Kidney (tissue), 14 donors: ENCODE results near the gene TPM1. TPM values are rescaled to one million over a fixed set of nuclear protein-coding genes. Genes with fewer than 3 reads are reported as not detected.

Experiments
- DNase-seq, 5 donors: peaks; one replicate each; pipeline ENCODE4 v3.0.0-alpha.2; 2013 to 2020
- FAIRE-seq: peaks from 2 replicates; lab custom pipeline; 2012; peaks lifted over from hg19 to GRCh38; lab: Jason Lieb, UNC
- H3K27ac ChIP-seq, 2 donors: one replicate each; pipeline ENCODE4 v1.7.0; 2013; ENCODE audit warnings: low read depth in 2 of 2, low read length in 2 of 2, inconsistent platforms in 1 of 2
- H3K27me3 ChIP-seq: one replicate; pipeline ENCODE4 v1.7.1; 2013; ENCODE audit warnings: low read length, inconsistent platforms; ENCODE audit not compliant: control insufficient read depth, insufficient read depth
- H3K36me3 ChIP-seq, 3 donors: one replicate each; pipeline versions ENCODE4 v1.7.0 to v1.7.1; 2013; ENCODE audit warnings: low read length in 3 of 3, control low read depth in 1 of 3, inconsistent platforms in 1 of 3; ENCODE audit not compliant: insufficient read depth in 3 of 3, control insufficient read depth in 2 of 3
- H3K4me1 ChIP-seq, 3 donors: one replicate each; pipeline versions ENCODE4 v1.7.0 to v1.7.1; 2013; ENCODE audit warnings: low read length in 3 of 3, inconsistent platforms in 1 of 3, low read depth in 1 of 3; ENCODE audit not compliant: control insufficient read depth in 2 of 3, insufficient read depth in 2 of 3
- H3K4me3 ChIP-seq, 3 donors: one replicate each; pipeline versions ENCODE4 v1.7.0 to v1.8.1; 2013; ENCODE audit warnings: low read length in 3 of 3, control low read depth in 1 of 3, inconsistent platforms in 1 of 3
- H3K9ac ChIP-seq, 3 donors: one replicate each; pipeline versions ENCODE4 v1.7.0 to v1.7.1; 2013; ENCODE audit warnings: low read length in 3 of 3, control low read depth in 1 of 3, inconsistent platforms in 1 of 3
- H3K9me3 ChIP-seq, 3 donors: one replicate each; pipeline versions ENCODE4 v1.7.0 to v1.7.1; 2013; ENCODE audit warnings: low read length in 3 of 3, control low read depth in 1 of 3, inconsistent platforms in 1 of 3; ENCODE audit not compliant: control insufficient read depth in 2 of 3, insufficient read depth in 1 of 3
- intact Hi-C: fragments of 100-400 bp; cut with DNase I; formaldehyde crosslinking; loops from one replicate; pipeline ENCODE4 v1.11.1; 2022
- polyA plus RNA-seq: library from polyadenylated mRNA; stranded (reverse); fragments of 350-450 nt; fragmentation: Illumina TruSeq; extraction: RNeasy Lipid Tissue Mini Kit (QIAGEN cat#74804); gene quantifications from one replicate; pipeline ENCODE4 v1.2.3, GENCODE V29; 2014; ENCODE audit warnings: low read depth, low replicate concordance; ENCODE audit not compliant: insufficient read depth
- total RNA-seq: library from RNA; stranded (reverse); fragmentation: NEBNext Ultra II Directional; extraction: Animal tissue kit (Norgen Biotek cat#: 25700); gene quantifications from one replicate; pipeline ENCODE4 v1.2.1, GENCODE V29; 2021
- TF ChIP-seq, protein P1 (sequence below): IDR thresholded peaks from 3 replicates; pipeline ENCODE4 v1.5.1; 2012; ENCODE audit warnings: mild to moderate bottlenecking, moderate library complexity, borderline replicate concordance; ENCODE audit not compliant: insufficient read depth; ENCODE audit errors: extremely low read depth
- donor health status: control.
- donor health status: control.
- donor health status: control.
- donor health status: control.
- donor health status: control.
- donor health status: DM: yes; HTN: yes; CAD: no.
- donor health status: Normal renal cell carcinoma (clear cell type).

TPM1 gene
- total and polyA plus RNA-seq, 2 donors from 2014 or later = 252 to 473 TPM

DNA sequence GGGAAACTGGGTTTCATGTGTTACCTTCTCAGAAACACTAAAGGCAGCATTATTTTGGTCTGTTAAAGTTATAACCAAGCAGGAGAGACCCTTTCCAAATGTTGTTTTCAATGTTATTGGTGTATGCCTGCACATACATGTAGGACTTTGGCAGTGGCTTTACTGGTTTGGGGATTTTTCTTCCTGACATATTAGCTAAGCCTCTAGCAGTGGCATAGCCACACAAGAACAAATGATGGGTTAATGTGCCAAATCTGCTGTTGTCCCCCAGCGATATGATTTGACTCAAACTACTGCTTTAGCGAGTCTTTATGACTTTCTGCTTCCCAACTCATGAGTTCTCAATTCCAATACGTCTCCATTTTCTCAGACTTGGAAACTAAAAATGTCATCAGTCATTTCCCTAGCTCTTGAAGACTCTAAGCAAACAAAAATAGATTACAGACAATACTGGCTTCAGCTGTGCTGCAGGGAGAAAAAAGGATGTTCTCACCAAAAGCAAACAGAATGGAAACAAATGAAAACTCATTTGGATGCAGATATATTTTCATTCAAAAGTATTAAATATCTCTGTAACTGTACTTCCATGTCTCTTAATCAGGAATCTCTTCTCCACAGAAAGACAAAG lies 29.6 kb downstream of the TPM1 start:
- FAIRE-seq (no peak), DNase-seq (no peak)
- H3K4me1 ChIP-seq = peaks cover 0 to 3% (median 0%) of the 10 kb centered on the region in 3 donors
- H3K36me3 ChIP-seq = peaks cover 3 to 22% (median 4%) of the 10 kb centered on the region in 3 donors
- intact Hi-C loops = no loop called here
- no peak overlapping the region for H3K27ac ChIP-seq
- H3K4me3 ChIP-seq = no peak overlapping the region
- no peak overlapping the region for H3K9ac ChIP-seq
- no peaks in the 10 kb centered on the region for H3K9me3 ChIP-seq
- TF ChIP-seq, protein P1, sequence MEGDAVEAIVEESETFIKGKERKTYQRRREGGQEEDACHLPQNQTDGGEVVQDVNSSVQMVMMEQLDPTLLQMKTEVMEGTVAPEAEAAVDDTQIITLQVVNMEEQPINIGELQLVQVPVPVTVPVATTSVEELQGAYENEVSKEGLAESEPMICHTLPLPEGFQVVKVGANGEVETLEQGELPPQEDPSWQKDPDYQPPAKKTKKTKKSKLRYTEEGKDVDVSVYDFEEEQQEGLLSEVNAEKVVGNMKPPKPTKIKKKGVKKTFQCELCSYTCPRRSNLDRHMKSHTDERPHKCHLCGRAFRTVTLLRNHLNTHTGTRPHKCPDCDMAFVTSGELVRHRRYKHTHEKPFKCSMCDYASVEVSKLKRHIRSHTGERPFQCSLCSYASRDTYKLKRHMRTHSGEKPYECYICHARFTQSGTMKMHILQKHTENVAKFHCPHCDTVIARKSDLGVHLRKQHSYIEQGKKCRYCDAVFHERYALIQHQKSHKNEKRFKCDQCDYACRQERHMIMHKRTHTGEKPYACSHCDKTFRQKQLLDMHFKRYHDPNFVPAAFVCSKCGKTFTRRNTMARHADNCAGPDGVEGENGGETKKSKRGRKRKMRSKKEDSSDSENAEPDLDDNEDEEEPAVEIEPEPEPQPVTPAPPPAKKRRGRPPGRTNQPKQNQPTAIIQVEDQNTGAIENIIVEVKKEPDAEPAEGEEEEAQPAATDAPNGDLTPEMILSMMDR = no peak
- H3K27me3 ChIP-seq = no peaks in the 10 kb centered on the region

DNA sequence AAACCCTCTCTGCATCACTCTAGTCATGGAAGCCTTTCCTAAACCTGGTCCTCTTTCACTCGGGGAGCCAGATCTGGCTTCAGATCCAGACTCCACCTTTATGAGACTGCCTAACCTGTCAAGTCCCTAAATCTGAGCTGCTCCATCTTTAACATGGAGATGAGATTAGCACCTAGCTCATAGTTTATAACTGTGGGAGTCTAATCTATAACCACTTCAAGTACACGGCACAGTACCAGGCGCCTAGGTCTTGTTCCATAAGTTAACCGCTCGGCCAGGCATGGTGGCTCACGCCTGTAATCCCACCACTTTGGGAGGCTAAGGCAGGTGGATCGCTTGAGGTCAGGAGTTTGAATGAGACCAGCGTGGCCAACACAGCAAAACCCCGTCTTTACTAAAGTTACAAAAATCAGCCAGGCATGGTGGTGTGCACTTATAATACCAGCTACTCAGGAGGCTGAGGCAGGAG lies 30.3 kb downstream of the TPM1 start:
- H3K9ac ChIP-seq = no peak overlapping the region
- H3K27me3 ChIP-seq = no peaks in the 10 kb centered on the region
- no peak overlapping the region for H3K27ac ChIP-seq
- TF ChIP-seq, protein P1 = no peak
- DNase-seq (no peak), FAIRE-seq (no peak)
- peaks cover 3 to 15% (median 4%) of the 10 kb centered on the region in 3 donors for H3K36me3 ChIP-seq
- H3K4me1 ChIP-seq = peaks cover 0 to 3% (median 0%) of the 10 kb centered on the region in 3 donors
- H3K4me3 ChIP-seq = no peak overlapping the region
- no peaks in the 10 kb centered on the region for H3K9me3 ChIP-seq
- intact Hi-C loops = no loop called here

DNA sequence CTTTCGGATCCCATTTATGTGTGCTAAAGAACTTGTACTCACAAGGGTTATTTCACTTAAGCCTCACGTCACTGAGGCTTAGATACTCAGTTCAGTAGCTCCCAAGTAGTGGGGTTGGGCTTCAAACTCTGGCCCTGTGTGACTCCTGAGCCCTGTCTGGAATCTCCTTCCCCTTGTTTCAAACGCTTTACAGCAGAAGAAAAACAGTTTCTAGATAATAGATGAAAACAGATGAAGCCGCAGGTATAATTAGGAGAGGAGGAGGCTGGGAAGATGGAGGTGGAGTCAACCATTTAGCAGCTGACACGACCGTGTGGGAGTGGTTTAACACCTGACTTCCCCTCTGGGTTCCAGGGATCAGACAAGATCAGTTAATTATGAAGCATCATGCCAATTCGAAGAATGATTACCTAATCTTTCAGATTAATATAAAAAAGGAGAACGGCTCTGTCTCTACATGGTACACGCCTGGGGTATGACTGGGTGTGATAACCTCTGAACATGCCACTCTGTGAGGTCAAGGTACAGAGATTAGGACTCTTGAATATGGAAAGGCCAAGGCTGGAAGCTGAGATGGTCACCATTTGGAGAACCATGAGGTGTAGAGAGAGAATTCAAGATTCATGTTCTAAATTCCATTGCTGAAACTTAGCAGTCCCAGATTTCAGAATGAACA lies 31.1 kb downstream of the TPM1 start:
- Histone ChIP-seq H3K4me1 (peaks cover 0 to 3% (median 0%) of the 10 kb centered on the region in 3 donors), H3K9ac (no peak overlapping the region), H3K4me3 (no peak overlapping the region), H3K27ac (no peak overlapping the region), H3K9me3 (no peaks in the 10 kb centered on the region), H3K27me3 (no peaks in the 10 kb centered on the region), H3K36me3 (peaks cover 2 to 7% (median 3%) of the 10 kb centered on the region in 3 donors)
- DNase-seq (no peak), FAIRE-seq (no peak)
- TF ChIP-seq, protein P1 = no peak
- intact Hi-C loops = no loop called here
